ENCODE results near the gene GDPD2. TPM values are rescaled to one million over a fixed set of nuclear protein-coding genes. Genes with fewer than 3 reads are reported as not detected.
A peak's percentile ranks its signal among the peaks of the same experiment; 100 is the strongest.

The GDPD2 gene
- total RNA-seq, 1 experiment from 2014 or later, result 0.84 TPM

DNA sequence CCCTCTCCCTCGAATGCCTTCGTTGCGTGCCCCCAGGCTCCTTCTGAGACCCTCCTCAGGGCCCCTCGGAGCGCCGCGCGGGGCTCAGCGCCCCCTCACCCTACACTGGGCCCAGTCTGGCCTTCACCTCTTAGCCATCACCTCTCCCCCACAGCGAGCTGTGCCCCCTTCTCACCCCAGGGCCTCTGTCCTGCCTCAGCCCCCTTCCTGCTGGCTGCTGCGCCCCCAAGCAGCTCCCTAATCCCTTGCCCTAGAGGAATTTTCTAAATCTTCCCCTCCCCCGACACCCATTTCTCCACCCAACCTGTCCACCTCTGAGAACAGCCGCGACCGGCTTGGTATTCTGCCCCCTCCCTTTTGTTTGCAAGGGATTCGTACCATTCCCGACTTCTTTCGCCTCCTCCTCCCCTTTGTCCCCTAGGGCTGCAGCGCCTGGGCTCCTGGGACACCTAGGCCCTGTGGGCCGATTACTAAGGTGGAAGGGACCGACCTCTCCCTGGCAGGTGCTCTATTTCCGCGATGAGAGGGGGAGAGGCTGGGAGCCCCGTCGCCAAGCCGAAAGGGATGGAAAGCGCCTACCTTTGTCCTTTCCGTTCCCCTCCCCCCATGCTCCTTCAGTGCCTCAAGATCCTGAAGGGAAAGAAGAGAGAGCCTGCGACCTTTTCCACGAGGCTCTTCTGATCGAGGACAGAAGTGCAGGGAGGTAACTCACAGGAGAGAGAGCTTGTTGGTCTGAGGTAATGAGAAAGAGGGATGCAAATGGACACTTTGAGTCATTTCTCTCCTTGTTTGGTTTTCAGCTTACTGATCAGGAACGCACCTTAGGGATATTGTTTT is 32.5 kb downstream of the GDPD2 start:
- ChIA-PET POLR2A (ENCODE audit: low non-redundant PET) (no interaction called here), CTCF (interaction anchor here (0.7 kb wide), 1 partner anchor 286 kb away, joined by 3 read pairs; no protein-coding TSS in a partner anchor)
- Histone ChIP-seq H3K9me3 (ENCODE audit: low read depth, low read length, poor library complexity, severe bottlenecking) (no peaks in the 10 kb centered on the region), H3K27ac (ENCODE audit: low read depth, low read length, poor library complexity, severe bottlenecking) (peak overlapping the region; percentile 76), H3K36me3 (ENCODE audit: insufficient read depth, low read length, poor library complexity, severe bottlenecking) (no peaks in the 10 kb centered on the region), H3K4me1 (ENCODE audit: insufficient read depth, low read length, poor library complexity, severe bottlenecking) (no peaks in the 10 kb centered on the region), H3K27me3 (replicated peaks; ENCODE audit: insufficient read depth, low read depth, low read length, poor library complexity) (no peaks in the 10 kb centered on the region), H3K4me3 (ENCODE audit: low read depth, low read length, poor library complexity, severe bottlenecking) (peak overlapping the region; percentile 53)
- BruUV-seq (replicated peaks), result no TSS peak
- DNase-seq (ENCODE audit: low spot score), result no peak
- intact Hi-C loops (cut with micrococcal nuclease; ENCODE audit: unreplicated experiment), result loop anchor here (2.0 kb wide), 1 partner anchor 99 kb away; no protein-coding TSS in a partner anchor
- TF ChIP-seq CTCF (conservative IDR thresholded peaks at IDR 0.05; ENCODE audit: low read depth, low read length) (no peak), EZH2 (IDR thresholded peaks at IDR 0.05; ENCODE audit: borderline replicate concordance, low read depth, low read length, poor library complexity, severe bottlenecking) (no peak)

GRCh38 chrX:70456256-70456655 is 33.1 kb downstream of the GDPD2 start:
- Histone ChIP-seq H3K27ac (ENCODE audit: low read depth, low read length, poor library complexity, severe bottlenecking) (no peak overlapping the region), H3K27me3 (replicated peaks; ENCODE audit: insufficient read depth, low read depth, low read length, poor library complexity) (no peaks in the 10 kb centered on the region), H3K4me3 (ENCODE audit: low read depth, low read length, poor library complexity, severe bottlenecking) (peak overlapping the region; percentile 53), H3K9me3 (ENCODE audit: low read depth, low read length, poor library complexity, severe bottlenecking) (no peaks in the 10 kb centered on the region), H3K36me3 (ENCODE audit: insufficient read depth, low read length, poor library complexity, severe bottlenecking) (peaks cover 5% of the 10 kb centered on the region), H3K4me1 (ENCODE audit: insufficient read depth, low read length, poor library complexity, severe bottlenecking) (no peaks in the 10 kb centered on the region)
- no peak for DNase-seq (ENCODE audit: low spot score)
- no TSS peak for BruUV-seq (replicated peaks)
- POLR2A ChIA-PET (ENCODE audit: low non-redundant PET), result no interaction called here
- TF ChIP-seq CTCF (conservative IDR thresholded peaks at IDR 0.05; ENCODE audit: low read depth, low read length) (no peak), EZH2 (IDR thresholded peaks at IDR 0.05; ENCODE audit: borderline replicate concordance, low read depth, low read length, poor library complexity, severe bottlenecking) (no peak)
- CTCF ChIA-PET, result no interaction called here
- intact Hi-C loops (cut with micrococcal nuclease; ENCODE audit: unreplicated experiment), result no loop called here

- Histone ChIP-seq H3K4me3 (ENCODE audit: low read depth, low read length, poor library complexity, severe bottlenecking) (no peak overlapping the region), H3K27ac (ENCODE audit: low read depth, low read length, poor library complexity, severe bottlenecking) (no peak overlapping the region), H3K36me3 (ENCODE audit: insufficient read depth, low read length, poor library complexity, severe bottlenecking) (peaks cover 5% of the 10 kb centered on the region), H3K4me1 (ENCODE audit: insufficient read depth, low read length, poor library complexity, severe bottlenecking) (no peaks in the 10 kb centered on the region), H3K9me3 (ENCODE audit: low read depth, low read length, poor library complexity, severe bottlenecking) (no peaks in the 10 kb centered on the region), H3K27me3 (replicated peaks; ENCODE audit: insufficient read depth, low read depth, low read length, poor library complexity) (no peaks in the 10 kb centered on the region)
- ChIA-PET CTCF (no interaction called here), POLR2A (ENCODE audit: low non-redundant PET) (no interaction called here)
- no TSS peak for BruUV-seq (replicated peaks)
- DNase-seq (ENCODE audit: low spot score), result no peak
- intact Hi-C loops (cut with micrococcal nuclease; ENCODE audit: unreplicated experiment), result no loop called here
- TF ChIP-seq CTCF (conservative IDR thresholded peaks at IDR 0.05; ENCODE audit: low read depth, low read length) (no peak), EZH2 (IDR thresholded peaks at IDR 0.05; ENCODE audit: borderline replicate concordance, low read depth, low read length, poor library complexity, severe bottlenecking) (no peak)
Measured at GRCh38 chrX:70461026-70461425, 37.9 kb downstream of the GDPD2 start.
